Mesendoderm (in vitro differentiated cells): ENCODE measurements around the gene HLA-DRB5.
"Not testable (repeated sequence)": the region's sequence is repeated elsewhere in the genome, so short reads cannot be mapped to it uniquely, and the experiment has no call there.

Experiments used
- DNase-seq: peaks from one replicate; pipeline ENCODE4 v3.0.0; 2013
- H2AK5ac ChIP-seq: 2 replicates; pipeline ENCODE4 v1.6.1; 2013; ENCODE audit warnings: low read length, inconsistent platforms
- H2BK120ac ChIP-seq: 2 replicates; pipeline ENCODE4 v1.6.1; 2013; ENCODE audit warnings: low read depth, mild to moderate bottlenecking, low read length, moderate library complexity, mixed read lengths
- H2BK15ac ChIP-seq: replicated peaks from 2 replicates; pipeline ENCODE4 v1.6.1; 2013; ENCODE audit warnings: low read depth, mild to moderate bottlenecking, moderate library complexity
- H2BK5ac ChIP-seq: 2 replicates; pipeline ENCODE4 v1.6.1; 2013; ENCODE audit warnings: low read length, inconsistent platforms
- H3K18ac ChIP-seq: 2 replicates; pipeline ENCODE4 v1.6.1; 2013; ENCODE audit warnings: mild to moderate bottlenecking, low read length, mixed read lengths
- H3K23ac ChIP-seq: one replicate; pipeline ENCODE4 v1.6.1; 2013; ENCODE audit warnings: low read length
- H3K27ac ChIP-seq: 2 replicates; pipeline ENCODE4 v1.5.1; 2013; ENCODE audit warnings: low read depth, mild to moderate bottlenecking, inconsistent platforms, low read length, moderate library complexity
- H3K27me3 ChIP-seq: 2 replicates; pipeline ENCODE4 v1.6.1; 2013; ENCODE audit warnings: low read length, control low read depth, mild to moderate bottlenecking, inconsistent platforms; ENCODE audit not compliant: insufficient read depth, poor library complexity
- H3K36me3 ChIP-seq: 2 replicates; pipeline ENCODE4 v1.6.1; 2013; ENCODE audit warnings: low read length, inconsistent platforms; ENCODE audit not compliant: control insufficient read depth, insufficient read depth
- H3K4ac ChIP-seq: one replicate; pipeline ENCODE4 v1.6.1; 2013; ENCODE audit warnings: low read depth, mild to moderate bottlenecking, low read length, moderate library complexity
- H3K4me1 ChIP-seq: 2 replicates; pipeline ENCODE4 v1.6.1; 2013; ENCODE audit warnings: low read depth, low read length, inconsistent platforms; ENCODE audit not compliant: control insufficient read depth
- H3K4me2 ChIP-seq: 2 replicates; pipeline ENCODE4 v1.6.1; 2013; ENCODE audit warnings: low read length
- H3K4me3 ChIP-seq: 2 replicates; pipeline ENCODE4 v1.5.1; 2013; ENCODE audit warnings: mild to moderate bottlenecking, low read length
- H3K56ac ChIP-seq: one replicate; pipeline ENCODE4 v1.6.1; 2013; ENCODE audit warnings: low read length
- H3K79me1 ChIP-seq: 2 replicates; pipeline ENCODE4 v1.6.1; 2013; ENCODE audit warnings: low read length, inconsistent platforms
- H3K79me2 ChIP-seq: 2 replicates; pipeline ENCODE4 v1.6.1; 2013; ENCODE audit warnings: mild to moderate bottlenecking, low read length; ENCODE audit not compliant: control insufficient read depth, insufficient read depth
- H3K9ac ChIP-seq: 2 replicates; pipeline ENCODE4 v1.6.1; 2013; ENCODE audit warnings: low read length, inconsistent platforms
- H4K5ac ChIP-seq: one replicate; pipeline ENCODE4 v1.6.1; 2013; ENCODE audit warnings: low read length
- H4K8ac ChIP-seq: one replicate; pipeline ENCODE4 v1.6.1; 2013; ENCODE audit warnings: low read depth, mild to moderate bottlenecking, control low read depth, low read length, moderate library complexity
- WGBS: extraction: QIAGEN DNeasy Blood & Tissue Kit; methylation state at CpG from one replicate; pipeline ENCODE4 v1.1.7; 2013; ENCODE audit warnings: low lambda C conversion rate, missing lambda C conversion rate; ENCODE audit not compliant: insufficient coverage; ENCODE audit errors: extremely low coverage; 5-methylcytosine and 5-hydroxymethylcytosine counted together

The HLA-DRB5 gene

GRCh38 chr6:32475392-32476206 is 54.5 kb downstream of the HLA-DRB5 start:
- no peak overlapping the region for H3K18ac ChIP-seq

GRCh38 chr6:32473376-32474348 is 56.4 kb downstream of the HLA-DRB5 start:
- H2BK120ac ChIP-seq, H3K27ac ChIP-seq, H3K79me1 ChIP-seq, H4K5ac ChIP-seq, H3K4ac ChIP-seq, H4K8ac ChIP-seq, H3K23ac ChIP-seq, H2BK5ac ChIP-seq, H3K36me3 ChIP-seq, H3K9ac ChIP-seq, H3K4me2 ChIP-seq, H3K79me2 ChIP-seq, H3K4me3 ChIP-seq, H3K27me3 ChIP-seq, H3K56ac ChIP-seq, H3K18ac ChIP-seq, H3K4me1 ChIP-seq, H2AK5ac ChIP-seq, H2BK15ac ChIP-seq: not testable (repeated sequence)
- peak; percentile 76 for DNase-seq
- no CpG with 5 or more reads among the region's 10 CpGs for WGBS

More at GRCh38 chr6:32475392-32476206, 54.5 kb downstream of the HLA-DRB5 start:
- Histone ChIP-seq H3K79me1 (no peaks in the 10 kb centered on the region), H3K4me1 (no peaks in the 10 kb centered on the region), H3K4ac (no peak overlapping the region), H3K4me2 (no peak overlapping the region), H3K23ac (no peak overlapping the region), H2AK5ac (no peak overlapping the region), H3K79me2 (no peaks in the 10 kb centered on the region), H2BK120ac (no peak overlapping the region), H2BK5ac (no peak overlapping the region), H4K8ac (no peak overlapping the region), H3K4me3 (no peak overlapping the region), H3K9ac (no peak overlapping the region), H3K27ac (no peak overlapping the region), H4K5ac (no peak overlapping the region), H3K56ac (no peak overlapping the region), H3K27me3 (no peaks in the 10 kb centered on the region), H3K36me3 (no peaks in the 10 kb centered on the region), H2BK15ac (no peak overlapping the region)
- WGBS, result no CpG with 5 or more reads among the region's 13 CpGs
- DNase-seq, result no peak

DNA sequence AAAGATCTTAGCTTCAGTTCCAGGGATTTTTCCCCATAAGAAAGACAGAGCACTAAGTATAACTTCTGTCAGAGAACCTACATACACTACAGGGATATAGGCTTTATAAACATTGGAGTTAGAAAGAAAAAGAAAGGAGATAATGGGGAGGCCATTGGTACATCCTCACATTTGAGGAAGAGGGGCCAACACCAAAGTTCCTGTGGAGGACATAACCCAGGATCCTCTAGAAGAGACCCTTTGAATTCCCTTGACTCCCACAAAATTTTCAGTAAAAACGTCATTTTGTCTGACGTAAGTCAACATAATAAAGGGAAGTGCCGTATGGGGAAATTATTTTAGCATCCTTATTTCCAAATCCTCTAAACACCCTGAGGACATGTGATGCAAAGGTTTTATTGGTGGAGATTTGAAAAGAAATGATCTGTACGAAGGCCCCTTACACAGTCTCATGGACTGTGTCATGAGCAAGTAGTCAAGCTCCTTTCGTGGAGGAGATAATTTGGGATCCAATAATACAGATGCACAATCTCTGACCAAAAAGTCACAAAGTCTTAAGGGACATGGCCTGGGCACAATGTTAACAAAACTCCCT is 57.2 kb downstream of the HLA-DRB5 start:
- H3K27ac ChIP-seq, result no peak overlapping the region
- H3K4me1 ChIP-seq, result no peaks in the 10 kb centered on the region
- no peak overlapping the region for H4K8ac ChIP-seq
- no peak overlapping the region for H2BK120ac ChIP-seq
- no peaks in the 10 kb centered on the region for H3K79me1 ChIP-seq
- no peaks in the 10 kb centered on the region for H3K27me3 ChIP-seq
- WGBS, result no CpG with 5 or more reads among the region's 5 CpGs
- H2AK5ac ChIP-seq, result no peak overlapping the region
- H4K5ac ChIP-seq, result no peak overlapping the region
- H3K18ac ChIP-seq, result no peak overlapping the region
- no peak overlapping the region for H2BK15ac ChIP-seq
- no peak overlapping the region for H3K4me3 ChIP-seq
- H3K23ac ChIP-seq, result no peak overlapping the region
- H3K9ac ChIP-seq, result no peak overlapping the region
- H3K79me2 ChIP-seq, result no peaks in the 10 kb centered on the region
- no peak overlapping the region for H3K4me2 ChIP-seq
- H3K4ac ChIP-seq, result no peak overlapping the region
- H3K36me3 ChIP-seq, result no peaks in the 10 kb centered on the region
- no peak for DNase-seq
- no peak overlapping the region for H3K56ac ChIP-seq
- H2BK5ac ChIP-seq, result no peak overlapping the region

- not testable (repeated sequence) for H3K4me1 ChIP-seq, H3K36me3 ChIP-seq, H3K4me2 ChIP-seq, DNase-seq, H3K18ac ChIP-seq, H3K4ac ChIP-seq, H3K79me1 ChIP-seq, H4K5ac ChIP-seq, H2BK120ac ChIP-seq, H4K8ac ChIP-seq, H2BK15ac ChIP-seq, H3K56ac ChIP-seq, H2BK5ac ChIP-seq, H3K27me3 ChIP-seq, H3K27ac ChIP-seq, H3K9ac ChIP-seq, H2AK5ac ChIP-seq, H3K23ac ChIP-seq, H3K4me3 ChIP-seq, H3K79me2 ChIP-seq
- no CpG with 5 or more reads among the region's 5 CpGs for WGBS
Measured at GRCh38 chr6:32467743-32468503, 62.2 kb downstream of the HLA-DRB5 start.
